ENCODE results near the gene REV1. TPM values are rescaled to one million over a fixed set of nuclear protein-coding genes. Genes with fewer than 3 reads are reported as not detected.

Gene REV1
- total RNA-seq, 1 donor from 2014 or later = 34.0 TPM

GRCh38 chr2:99404797-99405669, 84.8 kb downstream of the REV1 start:
- TF ChIP-seq, protein P1, sequence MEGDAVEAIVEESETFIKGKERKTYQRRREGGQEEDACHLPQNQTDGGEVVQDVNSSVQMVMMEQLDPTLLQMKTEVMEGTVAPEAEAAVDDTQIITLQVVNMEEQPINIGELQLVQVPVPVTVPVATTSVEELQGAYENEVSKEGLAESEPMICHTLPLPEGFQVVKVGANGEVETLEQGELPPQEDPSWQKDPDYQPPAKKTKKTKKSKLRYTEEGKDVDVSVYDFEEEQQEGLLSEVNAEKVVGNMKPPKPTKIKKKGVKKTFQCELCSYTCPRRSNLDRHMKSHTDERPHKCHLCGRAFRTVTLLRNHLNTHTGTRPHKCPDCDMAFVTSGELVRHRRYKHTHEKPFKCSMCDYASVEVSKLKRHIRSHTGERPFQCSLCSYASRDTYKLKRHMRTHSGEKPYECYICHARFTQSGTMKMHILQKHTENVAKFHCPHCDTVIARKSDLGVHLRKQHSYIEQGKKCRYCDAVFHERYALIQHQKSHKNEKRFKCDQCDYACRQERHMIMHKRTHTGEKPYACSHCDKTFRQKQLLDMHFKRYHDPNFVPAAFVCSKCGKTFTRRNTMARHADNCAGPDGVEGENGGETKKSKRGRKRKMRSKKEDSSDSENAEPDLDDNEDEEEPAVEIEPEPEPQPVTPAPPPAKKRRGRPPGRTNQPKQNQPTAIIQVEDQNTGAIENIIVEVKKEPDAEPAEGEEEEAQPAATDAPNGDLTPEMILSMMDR (conservative IDR thresholded peaks at IDR 0.05; ENCODE audit: low read depth, low read length) = no peak
- H3K4me3 ChIP-seq (ENCODE audit: low read depth, low read length) = no peak overlapping the region
- no peak for DNase-seq (ENCODE audit: low read depth)

DNA sequence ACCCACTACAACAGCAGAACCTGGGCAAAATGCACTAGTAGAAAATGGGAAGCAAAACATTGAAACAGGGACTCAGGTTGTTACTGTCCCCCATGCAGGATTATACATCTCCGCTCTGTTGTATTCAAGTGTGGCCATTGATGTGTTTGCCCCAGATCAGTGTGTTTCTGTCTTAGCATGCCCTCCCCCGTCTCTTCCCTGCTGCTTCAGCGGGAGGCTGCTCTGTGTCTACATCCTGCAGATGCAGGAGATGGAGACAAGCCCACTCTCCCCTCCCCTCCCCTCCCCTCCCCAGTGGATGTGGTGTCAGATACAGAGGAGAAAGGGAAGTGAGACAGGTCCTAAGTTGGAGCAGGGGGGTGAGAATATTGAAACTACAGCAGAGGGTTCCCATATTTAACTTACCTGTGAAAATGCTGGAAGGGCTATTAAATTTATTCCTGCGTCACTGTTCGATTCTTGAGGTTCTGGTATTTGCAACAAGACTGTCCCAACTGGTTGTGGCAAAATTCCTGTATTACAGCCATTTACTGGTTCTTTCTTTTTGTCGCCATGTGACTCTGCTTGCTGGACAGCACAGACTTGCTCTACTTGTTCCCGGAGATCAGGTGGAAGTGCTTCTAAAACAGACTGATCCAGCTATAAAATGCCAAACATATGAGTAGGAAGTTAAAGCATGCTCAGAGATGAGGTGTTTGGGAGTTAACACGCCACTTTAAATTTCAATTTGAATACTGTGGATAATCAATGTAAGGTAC, 85.6 kb downstream of the REV1 start:
- no peak for DNase-seq (ENCODE audit: low read depth)
- no peak overlapping the region for H3K4me3 ChIP-seq (ENCODE audit: low read depth, low read length)
- TF ChIP-seq, protein P1 (conservative IDR thresholded peaks at IDR 0.05; ENCODE audit: low read depth, low read length) = no peak

DNA sequence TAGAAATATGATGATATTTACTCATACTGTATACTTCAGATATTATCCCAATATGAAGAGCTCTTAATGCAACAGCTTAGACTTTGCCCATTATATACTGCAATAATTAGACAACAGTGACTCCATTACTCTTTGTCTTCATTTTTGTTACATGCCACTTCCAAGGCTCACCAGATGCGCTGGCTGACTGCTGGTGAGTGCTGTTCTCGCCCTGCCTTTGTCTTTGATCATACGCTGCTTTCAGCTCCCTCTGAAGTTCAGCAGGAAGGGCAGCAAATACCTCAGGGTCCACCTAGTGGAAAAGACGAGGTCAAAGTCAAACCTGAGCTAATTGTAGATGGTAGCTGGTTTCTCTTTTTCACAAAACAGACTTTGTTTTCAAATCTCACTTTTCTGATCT, 86.3 kb downstream of the REV1 start:
- DNase-seq (ENCODE audit: low read depth) = peak; percentile 36
- TF ChIP-seq, protein P1 (conservative IDR thresholded peaks at IDR 0.05; ENCODE audit: low read depth, low read length) = peak; percentile 48

DNA sequence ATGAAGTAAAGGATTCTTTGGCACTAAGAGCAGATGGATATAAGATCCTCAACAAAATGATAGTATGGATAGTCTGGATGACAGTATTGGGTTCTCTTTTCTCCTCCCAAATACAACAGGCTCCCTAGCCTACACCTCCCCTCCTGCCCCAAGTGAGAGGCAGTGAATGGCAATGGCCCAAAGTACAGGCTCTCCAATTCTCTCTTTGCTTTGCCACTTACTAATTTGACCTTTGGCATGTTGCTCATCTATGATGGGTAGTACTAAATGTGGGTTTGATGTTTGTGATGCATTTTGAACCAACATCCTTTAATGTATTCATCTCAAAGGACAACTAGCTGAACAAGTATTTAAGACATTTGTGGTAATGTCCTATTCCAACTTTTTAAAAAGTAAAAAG, 86.7 kb downstream of the REV1 start:
- no peak for DNase-seq (ENCODE audit: low read depth)
- TF ChIP-seq, protein P1 (conservative IDR thresholded peaks at IDR 0.05; ENCODE audit: low read depth, low read length) = no peak
- H3K4me3 ChIP-seq (ENCODE audit: low read depth, low read length) = no peak overlapping the region

More for the DNA sequence above, 86.3 kb downstream of the REV1 start:
- H3K4me3 ChIP-seq (ENCODE audit: low read depth, low read length) = no peak overlapping the region

DNA sequence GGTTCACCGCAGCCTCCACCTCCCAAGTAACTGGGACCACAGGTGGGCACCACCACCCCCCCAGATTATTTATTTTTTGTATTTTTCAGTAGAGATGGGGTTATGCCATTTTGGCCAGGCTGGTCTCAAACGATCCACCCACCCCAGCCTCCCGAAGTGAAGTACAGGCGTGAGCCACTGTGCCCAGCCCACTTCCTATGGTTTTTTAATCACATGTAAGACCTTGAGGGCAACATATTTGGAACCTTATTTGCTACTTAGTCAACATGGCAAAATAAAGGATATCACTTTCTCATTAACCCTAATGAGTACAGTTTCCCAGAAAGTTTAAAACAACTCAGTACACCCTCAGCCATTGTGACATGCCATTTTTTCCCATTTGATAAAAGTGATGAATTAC, 88.0 kb downstream of the REV1 start:
- TF ChIP-seq, protein P1 (conservative IDR thresholded peaks at IDR 0.05; ENCODE audit: low read depth, low read length) = no peak
- DNase-seq (ENCODE audit: low read depth) = no peak
- H3K4me3 ChIP-seq (ENCODE audit: low read depth, low read length) = no peak overlapping the region

DNA sequence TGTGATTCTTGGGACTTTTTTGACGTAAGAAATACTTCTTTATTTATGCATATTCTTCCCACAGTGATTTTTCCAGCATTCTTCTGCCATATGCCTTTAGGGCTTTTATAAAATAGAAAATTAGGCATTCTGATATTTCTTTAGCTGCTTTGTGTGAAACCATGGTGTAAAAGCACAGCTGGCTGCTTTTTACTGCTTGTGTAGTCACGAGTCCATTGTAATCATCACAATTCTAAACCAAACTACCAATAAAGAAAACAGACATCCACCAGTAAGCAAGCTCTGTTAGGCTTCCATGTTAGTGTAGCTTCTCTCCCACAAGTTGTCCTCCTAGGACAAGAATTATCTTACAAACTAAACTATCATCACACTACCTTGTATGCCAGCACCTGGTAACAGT, 90.0 kb downstream of the REV1 start:
- DNase-seq (ENCODE audit: low read depth) = no peak
- TF ChIP-seq, protein P1 (conservative IDR thresholded peaks at IDR 0.05; ENCODE audit: low read depth, low read length) = no peak
- no peak overlapping the region for H3K4me3 ChIP-seq (ENCODE audit: low read depth, low read length)

All from epithelial cell of proximal tubule (primary cell).